Neural progenitor cell (in vitro differentiated cells): ENCODE results near the gene KLK14. TPM values are rescaled to one million over a fixed set of nuclear protein-coding genes. Genes with fewer than 3 reads are reported as not detected.
A peak's percentile ranks its signal among the peaks of the same experiment; 100 is the strongest.

Experiments
- DNase-seq: peaks from one replicate; pipeline ENCODE4 v3.0.0-alpha.2; 2016; ENCODE audit warnings: low spot score
- H2AFZ ChIP-seq: fragments of 200-600 bp; sonication (generic); replicated peaks from 2 replicates; pipeline ENCODE4 v1.6.1; 2016; ENCODE audit warnings: antibody characterized with exemption
- H3F3A ChIP-seq: fragments of 200-600 bp; sonication (generic); 2 replicates; pipeline ENCODE4 v1.6.1; 2016; ENCODE audit warnings: antibody characterized with exemption, low read depth
- H3K27ac ChIP-seq: fragments of 200-600 bp; sonication (generic); 2 replicates; pipeline ENCODE4 v1.5.1; 2016; ENCODE audit warnings: mild to moderate bottlenecking
- H3K27me3 ChIP-seq: fragments of 200-600 bp; sonication (generic); 2 replicates; pipeline ENCODE4 v1.6.1; 2016; ENCODE audit warnings: mild to moderate bottlenecking, moderate library complexity
- H3K36me3 ChIP-seq: fragments of 200-600 bp; sonication (generic); 2 replicates; pipeline ENCODE4 v1.5.1; 2016
- H3K4me1 ChIP-seq: fragments of 200-600 bp; sonication (generic); 2 replicates; pipeline ENCODE4 v1.6.1; 2016; ENCODE audit warnings: mixed run types
- H3K4me2 ChIP-seq: fragments of 200-600 bp; sonication (generic); 2 replicates; pipeline ENCODE4 v1.6.1; 2016
- H3K4me3 ChIP-seq: fragments of 200-600 bp; sonication (generic); 2 replicates; pipeline ENCODE4 v1.5.1; 2016
- H3K79me2 ChIP-seq: fragments of 200-600 bp; sonication (generic); 2 replicates; pipeline ENCODE4 v1.6.1; 2016; ENCODE audit warnings: low read depth
- H3K9ac ChIP-seq: fragments of 200-600 bp; sonication (generic); 2 replicates; pipeline ENCODE4 v1.6.1; 2016
- H3K9me3 ChIP-seq: fragments of 200-600 bp; sonication (generic); 2 replicates; pipeline ENCODE4 v1.5.1; 2016; ENCODE audit warnings: low read depth
- H4K20me1 ChIP-seq: fragments of 200-600 bp; sonication (generic); 2 replicates; pipeline ENCODE4 v1.6.1; 2016; ENCODE audit warnings: low read depth
- H3K27ac Mint-ChIP-seq: 3 replicates; pipeline ENCODE4 v1.8.0; 2021; ENCODE audit warnings: mixed read lengths
- H3K27me3 Mint-ChIP-seq: 2 replicates; pipeline ENCODE4 v1.8.0; 2022; ENCODE audit warnings: low read depth, mild to moderate bottlenecking, inconsistent platforms, moderate library complexity, mixed read lengths; ENCODE audit not compliant: insufficient read depth
- H3K36me3 Mint-ChIP-seq: 3 replicates; pipeline ENCODE4 v1.8.0; 2021; ENCODE audit warnings: mixed read lengths
- H3K4me1 Mint-ChIP-seq: 3 replicates; pipeline ENCODE4 v1.8.0; 2021; ENCODE audit warnings: mixed read lengths
- H3K4me3 Mint-ChIP-seq: 3 replicates; pipeline ENCODE4 v1.8.0; 2021; ENCODE audit warnings: mild to moderate bottlenecking, moderate library complexity, mixed read lengths
- H3K9me3 Mint-ChIP-seq: 3 replicates; pipeline ENCODE4 v1.8.0; 2020; ENCODE audit warnings: mixed read lengths
- CTCF ChIP-seq: fragments of 200-600 bp; sonication (generic); IDR thresholded peaks from 2 replicates; pipeline ENCODE4 v1.5.1; 2017; ENCODE audit warnings: antibody characterized with exemption, mild to moderate bottlenecking
- EZH2 ChIP-seq: fragments of 200-600 bp; sonication (generic); IDR thresholded peaks from 2 replicates; pipeline ENCODE4 v1.6.1; 2017; ENCODE audit warnings: antibody characterized with exemption, mild to moderate bottlenecking, moderate library complexity
- EZH2phosphoT487 ChIP-seq: fragments of 200-600 bp; sonication (generic); IDR thresholded peaks from 2 replicates; pipeline ENCODE4 v1.6.1; 2017; ENCODE audit warnings: antibody characterized with exemption
- total RNA-seq: library from RNA; depleted of rRNA; stranded (reverse); fragments of >200 nt; gene quantifications from 2 replicates; pipeline ENCODE4 v1.2.3, GENCODE V29; 2015; ENCODE audit warnings: low replicate concordance

Gene KLK14
- total RNA-seq, 1 donor from 2014 or later = not detected

DNA sequence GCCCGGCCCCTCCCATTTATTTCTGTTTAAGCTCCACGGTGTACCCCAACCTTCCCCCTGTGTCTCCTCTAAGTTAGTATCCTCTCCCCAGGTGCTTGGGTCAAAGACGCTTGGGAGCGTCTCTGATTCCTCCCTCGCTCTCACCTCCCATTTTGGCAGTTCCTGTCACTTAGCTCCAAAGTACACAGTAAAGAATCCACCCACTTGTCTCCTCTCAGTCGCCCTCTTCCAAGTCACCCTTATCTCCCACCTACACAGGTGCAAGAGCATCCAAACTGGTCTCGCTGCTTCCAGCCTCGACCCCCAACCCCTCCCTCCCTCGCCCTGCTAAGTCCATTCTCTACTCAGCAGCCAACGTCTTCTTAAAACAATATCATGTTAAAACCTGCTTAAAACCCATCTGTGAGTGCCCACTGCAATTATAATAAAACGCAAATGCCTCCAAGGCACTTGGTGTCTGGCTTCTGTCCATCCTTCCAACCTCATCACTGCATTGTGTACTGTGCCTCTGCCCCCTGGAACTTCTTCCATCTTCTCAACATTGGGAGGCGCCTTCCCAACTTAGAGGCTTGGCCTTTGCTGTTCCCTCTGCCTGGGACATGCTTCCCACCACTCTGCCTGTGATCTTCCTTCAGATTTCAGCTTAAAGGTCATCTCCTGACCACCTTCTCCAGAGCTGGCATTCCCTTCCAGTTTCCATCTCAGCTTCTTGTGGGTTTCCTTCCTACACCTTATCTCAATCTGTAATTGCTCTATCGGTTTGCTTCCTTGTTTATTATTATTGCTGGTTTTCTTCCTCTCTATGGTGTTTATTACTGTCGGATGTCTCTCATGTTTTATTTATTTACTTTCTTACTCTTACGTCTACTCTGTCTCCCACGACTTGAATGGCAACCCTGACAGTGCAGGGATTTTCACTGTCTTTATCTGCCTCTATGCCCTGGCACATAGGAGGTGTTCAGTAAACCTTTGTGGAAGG lies 9.5 kb upstream of the KLK14 start:
- H3K27me3 ChIP-seq = no peaks in the 10 kb centered on the region
- H3F3A ChIP-seq = no peaks in the 10 kb centered on the region
- Mint-ChIP-seq H3K4me1 (peaks cover 2% of the 10 kb centered on the region), H3K27me3 (peaks cover 4% of the 10 kb centered on the region), H3K4me3 (no peak overlapping the region), H3K9me3 (no peaks in the 10 kb centered on the region), H3K27ac (peak overlapping the region; percentile 51), H3K36me3 (no peaks in the 10 kb centered on the region)
- H3K27ac ChIP-seq = no peak overlapping the region
- H2AFZ ChIP-seq = no peak overlapping the region
- no peaks in the 10 kb centered on the region for H3K36me3 ChIP-seq
- no peak overlapping the region for H3K9ac ChIP-seq
- H4K20me1 ChIP-seq = peaks cover 5% of the 10 kb centered on the region
- no peak overlapping the region for H3K4me3 ChIP-seq
- TF ChIP-seq EZH2 (no peak), EZH2phosphoT487 (no peak), CTCF (no peak)
- H3K4me2 ChIP-seq = no peak overlapping the region
- no peaks in the 10 kb centered on the region for H3K79me2 ChIP-seq
- no peak for DNase-seq
- H3K9me3 ChIP-seq = no peaks in the 10 kb centered on the region
- no peaks in the 10 kb centered on the region for H3K4me1 ChIP-seq

DNA sequence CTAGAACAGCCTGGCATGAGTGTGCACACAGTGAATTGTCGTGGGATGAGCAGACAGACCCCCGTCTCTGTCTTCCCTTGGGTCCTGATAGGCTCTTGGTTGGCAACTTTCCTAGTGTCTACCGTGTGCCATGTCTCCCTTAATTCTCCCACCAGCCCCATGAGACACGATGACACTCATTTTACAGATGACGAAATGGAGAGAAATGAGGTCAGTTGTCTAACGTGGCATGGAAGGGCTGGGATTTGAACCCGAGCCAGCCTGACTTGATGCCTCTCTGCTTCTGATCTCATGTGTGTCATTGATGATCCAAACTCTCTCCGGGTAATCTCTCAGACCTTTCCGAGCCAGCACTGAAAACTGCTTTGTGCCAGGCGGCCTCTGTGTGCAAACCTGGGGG lies 8.4 kb upstream of the KLK14 start:
- H3K4me3 Mint-ChIP-seq = no peak overlapping the region
- no peaks in the 10 kb centered on the region for H3F3A ChIP-seq
- no peaks in the 10 kb centered on the region for H3K9me3 ChIP-seq
- H3K36me3 Mint-ChIP-seq = no peaks in the 10 kb centered on the region
- no peaks in the 10 kb centered on the region for H3K4me1 ChIP-seq
- H3K27me3 Mint-ChIP-seq = peaks cover 5% of the 10 kb centered on the region
- no peaks in the 10 kb centered on the region for H3K79me2 ChIP-seq
- H3K4me2 ChIP-seq = no peak overlapping the region
- H4K20me1 ChIP-seq = no peaks in the 10 kb centered on the region
- no peak overlapping the region for H3K4me3 ChIP-seq
- no peak overlapping the region for H3K27ac ChIP-seq
- H3K4me1 Mint-ChIP-seq = peaks cover 2% of the 10 kb centered on the region
- no peaks in the 10 kb centered on the region for H3K27me3 ChIP-seq
- H2AFZ ChIP-seq = no peak overlapping the region
- no peaks in the 10 kb centered on the region for H3K36me3 ChIP-seq
- TF ChIP-seq EZH2phosphoT487 (no peak), EZH2 (no peak), CTCF (no peak)
- no peaks in the 10 kb centered on the region for H3K9me3 Mint-ChIP-seq
- no peak overlapping the region for H3K9ac ChIP-seq
- DNase-seq = no peak
- no peak overlapping the region for H3K27ac Mint-ChIP-seq

GRCh38 chr19:51090471-51090870 lies 7.8 kb upstream of the KLK14 start:
- H3K4me3 ChIP-seq = no peak overlapping the region
- no peaks in the 10 kb centered on the region for H3K9me3 ChIP-seq
- H3K27ac Mint-ChIP-seq = no peak overlapping the region
- H3K4me1 ChIP-seq = no peaks in the 10 kb centered on the region
- DNase-seq = no peak
- no peaks in the 10 kb centered on the region for H3K9me3 Mint-ChIP-seq
- H3K27me3 ChIP-seq = no peaks in the 10 kb centered on the region
- peaks cover 6% of the 10 kb centered on the region for H3K27me3 Mint-ChIP-seq
- H2AFZ ChIP-seq = no peak overlapping the region
- no peak overlapping the region for H3K9ac ChIP-seq
- no peaks in the 10 kb centered on the region for H3K36me3 Mint-ChIP-seq
- H3K79me2 ChIP-seq = no peaks in the 10 kb centered on the region
- peaks cover 2% of the 10 kb centered on the region for H3K4me1 Mint-ChIP-seq
- no peak overlapping the region for H3K4me3 Mint-ChIP-seq
- H4K20me1 ChIP-seq = no peaks in the 10 kb centered on the region
- TF ChIP-seq EZH2phosphoT487 = no peak
- TF ChIP-seq CTCF = no peak
- H3K36me3 ChIP-seq = no peaks in the 10 kb centered on the region
- no peak overlapping the region for H3K4me2 ChIP-seq
- H3K27ac ChIP-seq = no peak overlapping the region
- H3F3A ChIP-seq = no peaks in the 10 kb centered on the region
